SK-N-MC (cell line): Measurements from ENCODE around the gene SIGLEC15.

Source experiments
- EZH2 ChIP-seq: fragments of 200-600 bp; sonication (generic); IDR thresholded peaks from one replicate; pipeline ENCODE4 v1.6.1; 2017; ENCODE audit warnings: antibody characterized with exemption
- FOXP2 ChIP-seq: optimal IDR thresholded peaks from 2 replicates; pipeline ENCODE3; 2011; ENCODE audit warnings: mild to moderate bottlenecking, moderate library complexity; ENCODE audit not compliant: insufficient read depth; ENCODE audit errors: extremely low read length, control extremely low read depth
- POLR2AphosphoS5 ChIP-seq: IDR thresholded peaks from 2 replicates; pipeline ENCODE4 v1.6.1; 2012; ENCODE audit warnings: mild to moderate bottlenecking, low read depth, low read length, borderline replicate concordance

DNA sequence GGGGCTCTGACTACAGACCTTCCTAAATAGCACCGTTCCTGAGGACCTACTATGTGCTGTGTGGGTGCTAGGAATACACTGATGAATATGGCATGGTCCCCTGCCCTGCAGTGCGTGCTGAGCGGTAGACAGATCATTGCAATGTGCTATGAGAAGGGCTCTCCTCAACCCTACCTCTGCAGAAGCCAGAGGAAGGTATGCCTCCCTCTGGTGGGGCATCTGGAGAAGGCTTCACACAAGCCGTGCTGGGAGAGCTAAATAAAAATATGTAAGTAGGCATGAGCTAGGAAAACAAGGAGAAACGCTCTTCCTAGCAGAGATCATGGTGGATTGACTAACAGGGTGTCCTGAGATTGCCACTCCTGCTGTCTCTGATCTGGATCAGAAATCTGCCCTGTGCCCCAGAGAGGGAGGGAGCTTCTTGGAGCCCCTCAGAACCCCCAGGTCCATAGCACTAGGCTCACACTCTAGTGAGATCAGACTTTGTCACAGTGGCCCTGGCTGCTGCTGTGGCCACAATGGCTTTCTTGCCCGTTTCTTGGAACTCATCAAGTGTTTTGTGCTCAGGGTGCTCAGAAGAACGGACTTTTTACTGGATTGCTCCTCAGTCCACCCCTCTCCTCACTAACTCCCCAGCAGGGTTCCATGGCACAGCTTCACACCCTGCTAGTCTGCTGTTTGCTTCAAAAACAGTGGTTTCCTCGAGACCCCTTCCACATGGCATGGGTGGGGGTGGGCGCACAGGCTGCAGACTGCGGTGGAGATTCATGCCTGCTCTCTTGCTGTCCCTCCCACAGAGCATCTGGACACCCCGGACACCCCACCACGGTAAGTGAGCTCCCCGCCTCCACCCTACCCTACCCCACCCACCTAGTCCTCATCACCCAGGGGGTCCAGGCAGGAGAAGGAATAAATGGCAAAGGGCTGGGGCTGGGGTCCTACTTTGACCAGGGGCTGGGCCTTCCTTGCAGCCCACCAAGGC, 14.2 kb downstream of the SIGLEC15 start:
- TF ChIP-seq POLR2AphosphoS5 (no peak), EZH2 (no peak), FOXP2 (no peak)
